ENCODE results near the gene NCOA7.

Gene NCOA7

GRCh38 chr6:125807293-125807692, 16.5 kb downstream of the NCOA7 start:
- Histone ChIP-seq H3K9me2 (replicated peaks; ENCODE audit: insufficient read depth, low read length) (no peaks in the 10 kb centered on the region), H3K36me3 (ENCODE audit: low read length) (peaks cover 10% of the 10 kb centered on the region), H3F3A (ENCODE audit: insufficient read depth) (peaks cover 22% of the 10 kb centered on the region; the same call in 1 of the 2 replicates), H3K9me3 (ENCODE audit: insufficient read depth, low read length) (no peaks in the 10 kb centered on the region), H4K20me1 (ENCODE audit: low read depth, low read length) (peaks cover 4% of the 10 kb centered on the region; the same call in 1 of the 2 replicates), H3K27me3 (ENCODE audit: low read length) (no peaks in the 10 kb centered on the region), H3K79me2 (ENCODE audit: insufficient read depth, low read length) (peaks cover 96% of the 10 kb centered on the region), H3K9ac (ENCODE audit: low read length) (no peak overlapping the region), H3K4me3 (ENCODE audit: insufficient read depth, low read length, poor library complexity, severe bottlenecking) (no peak overlapping the region), H3K4me2 (ENCODE audit: low read depth, low read length, poor library complexity, severe bottlenecking) (no peak overlapping the region), H2AFZ (ENCODE audit: low read depth, low read length, severe bottlenecking) (no peak overlapping the region), H3K27ac (ENCODE audit: low read depth, low read length) (peak overlapping the region; percentile 14)
- TF ChIP-seq EZH2phosphoT487 (conservative IDR thresholded peaks at IDR 0.05; ENCODE audit: low read length), result no peak
- no peak for TF ChIP-seq CTCF (IDR thresholded peaks at IDR 0.05; ENCODE audit: insufficient read depth, low read length, poor library complexity, severe bottlenecking)

GRCh38 chr6:125808060-125808459, 17.3 kb downstream of the NCOA7 start:
- Histone ChIP-seq H3K36me3 (ENCODE audit: low read length) (peaks cover 10% of the 10 kb centered on the region), H2AFZ (ENCODE audit: low read depth, low read length, severe bottlenecking) (no peak overlapping the region), H3K4me2 (ENCODE audit: low read depth, low read length, poor library complexity, severe bottlenecking) (peak overlapping the region; percentile 49), H3K27me3 (ENCODE audit: low read length) (no peaks in the 10 kb centered on the region), H3F3A (ENCODE audit: insufficient read depth) (peaks cover 28% of the 10 kb centered on the region; the same call in 1 of the 2 replicates), H3K27ac (ENCODE audit: low read depth, low read length) (peak overlapping the region; percentile 50; the same call in 1 of the 2 replicates), H3K9me2 (replicated peaks; ENCODE audit: insufficient read depth, low read length) (no peaks in the 10 kb centered on the region), H3K9ac (ENCODE audit: low read length) (no peak overlapping the region), H4K20me1 (ENCODE audit: low read depth, low read length) (peaks cover 4% of the 10 kb centered on the region; the same call in 1 of the 2 replicates), H3K79me2 (ENCODE audit: insufficient read depth, low read length) (peaks cover 96% of the 10 kb centered on the region), H3K9me3 (ENCODE audit: insufficient read depth, low read length) (no peaks in the 10 kb centered on the region), H3K4me3 (ENCODE audit: insufficient read depth, low read length, poor library complexity, severe bottlenecking) (no peak overlapping the region)
- no peak for TF ChIP-seq CTCF (IDR thresholded peaks at IDR 0.05; ENCODE audit: insufficient read depth, low read length, poor library complexity, severe bottlenecking)
- no peak for TF ChIP-seq EZH2phosphoT487 (conservative IDR thresholded peaks at IDR 0.05; ENCODE audit: low read length)

GRCh38 chr6:125808591-125808990, 17.8 kb downstream of the NCOA7 start:
- Histone ChIP-seq H3K36me3 (ENCODE audit: low read length) (peaks cover 6% of the 10 kb centered on the region), H3K9me2 (replicated peaks; ENCODE audit: insufficient read depth, low read length) (no peaks in the 10 kb centered on the region), H3K79me2 (ENCODE audit: insufficient read depth, low read length) (peaks cover 94% of the 10 kb centered on the region), H3K27me3 (ENCODE audit: low read length) (no peaks in the 10 kb centered on the region), H4K20me1 (ENCODE audit: low read depth, low read length) (peaks cover 4% of the 10 kb centered on the region; the same call in 1 of the 2 replicates), H3F3A (ENCODE audit: insufficient read depth) (peaks cover 29% of the 10 kb centered on the region; the same call in 1 of the 2 replicates), H2AFZ (ENCODE audit: low read depth, low read length, severe bottlenecking) (no peak overlapping the region), H3K4me2 (ENCODE audit: low read depth, low read length, poor library complexity, severe bottlenecking) (peak overlapping the region; percentile 49), H3K4me3 (ENCODE audit: insufficient read depth, low read length, poor library complexity, severe bottlenecking) (no peak overlapping the region), H3K27ac (ENCODE audit: low read depth, low read length) (peak overlapping the region; percentile 50; the same call in 1 of the 2 replicates), H3K9me3 (ENCODE audit: insufficient read depth, low read length) (no peaks in the 10 kb centered on the region), H3K9ac (ENCODE audit: low read length) (no peak overlapping the region)
- TF ChIP-seq CTCF (IDR thresholded peaks at IDR 0.05; ENCODE audit: insufficient read depth, low read length, poor library complexity, severe bottlenecking) (no peak), EZH2phosphoT487 (conservative IDR thresholded peaks at IDR 0.05; ENCODE audit: low read length) (no peak)

Data from SU-DHL-6 (cell line).